Measurements from ENCODE around the gene TBK1.

GRCh38 chr12:64459394-64459891 is 7.5 kb downstream of the TBK1 start:
- TF ChIP-seq ELF4 (CRISPR knock-in tag; IDR thresholded peaks at IDR 0.05) (no peak), ZNF384 (IDR thresholded peaks at IDR 0.05; ENCODE audit: low read depth, low read length) (no peak), U2AF2 (optimal IDR thresholded peaks at IDR 0.05; ENCODE audit: low read depth, low read length) (no peak), FOSL1 (tag; conservative IDR thresholded peaks at IDR 0.05) (no peak), SAFB (IDR thresholded peaks at IDR 0.05; ENCODE audit: borderline replicate concordance, low read depth, low read length) (no peak), ZNF589 (CRISPR knock-in tag; IDR thresholded peaks at IDR 0.05; ENCODE audit: low read depth) (no peak), JUNB (CRISPR knock-in tag; conservative IDR thresholded peaks at IDR 0.05) (no peak), POLR2G (IDR thresholded peaks at IDR 0.05; ENCODE audit: low read depth, low read length) (no peak), KDM1A (IDR thresholded peaks at IDR 0.05) (no peak), BRCA1 (IDR thresholded peaks at IDR 0.05) (no peak), BRCA1 (CRISPR knock-in tag; IDR thresholded peaks at IDR 0.05) (no peak), E2F5 (CRISPR knock-in tag; IDR thresholded peaks at IDR 0.05) (no peak), ZBTB33 (CRISPR knock-in tag; IDR thresholded peaks at IDR 0.05) (no peak)
